ENCODE results near the gene YDJC.

DNA sequence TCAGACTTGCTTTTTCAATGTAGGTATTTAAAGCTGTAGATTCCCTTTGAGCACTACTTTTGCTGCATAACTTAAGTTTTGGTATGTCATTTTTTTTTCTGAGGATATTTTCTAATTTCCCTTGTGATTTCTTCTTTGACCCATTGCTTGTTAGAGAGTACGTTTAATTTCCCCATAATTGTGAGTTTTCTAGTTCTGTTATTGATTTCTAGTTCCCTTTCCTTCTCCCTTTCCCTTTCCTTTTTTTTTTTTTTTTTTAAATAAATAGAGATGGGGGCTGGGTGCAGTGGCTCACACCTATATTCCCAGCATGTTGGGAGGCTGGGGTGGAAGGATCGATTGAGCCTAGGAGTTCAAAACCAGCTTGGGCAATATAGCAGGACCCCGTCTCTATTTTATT lies 31.5 kb downstream of the YDJC start:
- no peak for TF ChIP-seq CTCF (IDR thresholded peaks at IDR 0.05 in 4 of 5, conservative IDR thresholded peaks at IDR 0.05 in 1 of 5)
- TF ChIP-seq POLR2A (IDR thresholded peaks at IDR 0.05), result no peak

All from gastrocnemius medialis (tissue), 4 donors.